DMS 273 treated with DMSO at 0.1 percent for 48 hours (cell line): Measurements from ENCODE around the gene SKP2.

Experiments used
- DNase-seq: peaks from one replicate; lab custom pipeline; 2025; lab: John Stamatoyannopoulos, UW

Gene SKP2

DNA sequence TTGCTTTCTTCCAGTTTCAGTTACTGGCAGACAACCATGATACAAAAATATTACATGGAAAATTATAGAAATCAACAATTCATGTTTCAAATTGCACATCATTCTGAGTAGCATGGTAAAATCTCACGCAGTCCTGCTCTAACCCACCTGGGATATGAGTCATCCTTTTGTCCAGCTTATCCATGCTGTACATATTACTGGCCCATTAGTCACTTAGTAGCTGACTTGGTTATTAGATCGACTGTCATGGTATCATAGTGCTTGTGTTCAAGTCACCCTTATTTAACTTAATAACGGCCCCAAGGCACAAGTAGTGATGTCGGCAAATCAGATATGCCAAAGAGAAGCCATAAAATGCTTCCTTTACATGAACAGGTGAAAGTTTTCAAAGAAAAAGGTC, 48.6 kb downstream of the SKP2 start:
- DNase-seq: no peak

DNA sequence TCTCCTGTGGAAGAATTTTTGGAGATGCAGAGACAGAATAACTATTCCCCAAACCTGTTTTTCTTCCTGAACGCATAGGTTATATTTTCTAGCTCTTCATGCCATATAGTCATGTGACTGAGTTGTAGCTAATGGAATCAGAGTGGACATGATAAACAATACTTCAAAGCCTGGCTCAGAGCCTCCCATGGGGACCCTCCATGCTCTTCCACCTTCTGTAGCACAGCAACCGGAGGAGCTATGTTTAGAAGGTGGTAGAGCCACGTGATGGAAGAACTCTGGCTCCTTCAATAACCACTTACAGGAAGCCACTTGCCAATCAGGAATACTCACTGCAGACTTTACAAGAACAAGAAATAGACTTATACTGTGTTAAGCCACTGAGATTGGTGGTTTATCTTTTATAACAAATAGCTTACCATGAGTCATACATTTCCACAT, 50.6 kb downstream of the SKP2 start:
- no peak for DNase-seq

DNA sequence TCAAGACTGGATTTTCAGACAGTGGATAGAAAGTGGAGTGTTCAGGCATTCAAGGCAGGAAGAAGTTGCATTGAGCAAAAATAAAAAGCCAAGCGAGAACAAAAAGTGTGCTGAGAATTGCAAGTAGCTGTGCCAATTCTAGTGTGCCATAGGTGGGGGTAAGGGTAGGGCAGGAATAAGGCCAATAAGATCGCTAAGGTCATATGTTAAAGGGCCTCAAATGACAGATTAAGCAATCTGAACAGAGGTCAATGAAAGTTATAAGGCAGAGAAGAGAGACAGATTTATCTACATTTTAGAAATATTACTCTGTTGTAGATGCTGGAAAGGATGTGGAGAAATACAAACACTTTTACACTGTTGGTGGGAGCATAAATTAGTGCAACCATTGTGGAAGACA, 53.4 kb downstream of the SKP2 start:
- no peak for DNase-seq

- no peak for DNase-seq
These were observed 55.0 kb downstream of the SKP2 start for GRCh38 chr5:36206913-36207312.

DNA sequence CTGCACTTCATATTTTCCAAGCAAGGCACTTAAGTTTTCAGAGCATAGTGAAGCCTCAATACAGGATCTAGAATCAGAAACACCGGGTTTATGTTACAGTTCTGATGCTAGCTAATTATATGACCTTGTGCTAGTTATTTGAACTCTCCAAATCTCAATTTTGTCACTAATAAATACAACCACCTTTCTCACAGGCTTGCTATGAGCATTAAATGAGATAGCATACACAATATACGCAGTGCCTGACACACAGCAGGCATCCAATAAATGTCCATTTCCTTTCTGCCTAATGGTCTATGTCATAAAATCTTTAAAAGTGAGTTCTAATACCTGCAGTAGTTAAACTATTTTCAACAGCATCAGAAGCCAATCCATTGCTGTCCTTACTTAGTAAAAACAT, 56.9 kb downstream of the SKP2 start:
- DNase-seq: no peak

DNA sequence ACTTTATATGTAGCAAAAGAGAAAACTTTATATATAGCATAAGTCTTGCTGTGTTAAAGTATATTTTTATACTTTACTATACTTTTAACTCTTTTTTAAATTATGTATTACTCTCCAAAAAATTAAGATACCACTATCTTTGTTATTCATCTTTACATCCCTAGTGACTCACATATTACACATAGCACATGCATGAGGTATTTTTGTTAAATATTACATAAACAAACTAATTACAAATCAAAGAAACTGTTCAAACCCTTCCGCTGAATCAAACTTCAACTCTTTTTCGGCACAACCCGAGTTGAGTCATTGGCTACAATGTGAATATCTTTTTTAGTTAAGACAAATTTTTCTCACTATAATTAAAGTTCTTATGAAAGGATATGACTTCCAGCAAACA, 57.8 kb downstream of the SKP2 start:
- DNase-seq: no peak

DNA sequence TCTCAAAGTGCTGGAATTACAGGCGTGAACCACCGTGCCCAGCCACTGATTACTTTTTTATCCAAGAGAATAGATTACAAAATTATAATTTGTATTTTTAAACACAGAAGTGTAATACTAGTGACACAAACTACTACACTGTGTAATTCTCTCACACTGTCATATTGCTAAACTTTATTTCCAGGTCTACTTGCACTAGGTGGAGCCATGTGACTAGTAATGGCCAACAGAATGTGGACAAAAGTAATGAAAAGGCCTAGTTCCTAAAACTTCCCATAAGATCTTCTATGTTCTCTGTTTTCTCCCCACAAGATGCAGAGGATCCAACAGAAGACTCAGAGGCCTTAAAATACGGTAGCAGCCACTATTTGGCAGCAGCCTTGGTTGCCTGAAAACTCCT, 62.5 kb downstream of the SKP2 start:
- DNase-seq: no peak

DNA sequence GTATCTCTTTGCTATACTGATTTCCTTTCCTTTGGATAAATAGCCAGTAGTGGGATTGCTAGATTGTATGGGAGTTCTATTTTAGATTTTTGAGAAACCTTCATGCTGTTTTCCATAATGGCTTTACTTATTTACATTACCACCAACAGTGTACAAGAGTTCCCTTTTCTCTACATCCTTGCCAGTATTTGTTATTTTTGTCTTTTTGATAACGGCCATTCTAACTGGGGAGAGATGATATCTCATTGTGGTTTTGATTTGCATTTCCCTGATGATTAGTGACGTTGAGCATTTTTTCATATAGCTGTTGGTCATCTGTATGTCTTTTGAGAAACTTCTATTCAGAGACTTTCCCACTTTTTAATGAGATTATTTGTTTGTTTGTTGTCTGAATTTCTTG, 64.0 kb downstream of the SKP2 start:
- DNase-seq: no peak

- no peak for DNase-seq
These were observed 65.7 kb downstream of the SKP2 start for GRCh38 chr5:36217567-36217966.

DNA sequence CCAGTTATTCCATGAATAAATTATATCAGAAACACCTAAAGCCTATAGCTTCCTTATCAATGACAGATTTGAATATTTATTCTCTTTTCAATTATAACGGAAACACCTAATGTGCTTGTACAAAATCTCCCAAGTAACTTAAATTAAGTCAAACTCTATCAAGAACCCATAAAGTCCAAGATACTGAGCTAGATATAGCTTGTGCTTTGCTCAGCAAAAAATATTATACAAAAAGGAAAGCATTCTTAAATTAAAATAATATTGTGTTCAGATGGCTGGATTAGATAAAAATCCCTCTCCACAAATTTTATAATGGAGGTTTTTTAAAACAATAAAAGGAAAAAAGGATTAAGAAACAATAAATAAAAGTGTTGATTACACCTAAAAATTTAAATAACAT, 66.1 kb downstream of the SKP2 start:
- no peak for DNase-seq

DNA sequence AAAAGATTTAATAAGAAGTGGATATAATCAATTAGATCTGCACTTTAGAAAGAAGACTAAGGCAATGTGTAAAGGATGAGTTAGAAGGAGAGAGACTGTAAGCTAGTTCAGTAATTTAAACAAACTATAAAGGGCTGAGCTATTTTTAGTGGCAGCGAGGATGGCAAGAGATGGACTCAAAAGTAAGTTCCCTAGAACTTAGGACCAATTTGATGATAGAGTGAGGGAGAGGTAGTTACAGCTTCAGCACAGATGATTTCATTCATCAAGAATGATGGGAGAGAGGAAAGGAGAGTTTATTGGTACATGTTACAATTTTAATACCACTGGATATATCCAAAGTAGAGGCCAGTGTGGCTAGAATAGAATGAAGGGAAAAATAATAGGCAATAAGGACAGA, 70.7 kb downstream of the SKP2 start:
- DNase-seq: no peak

GRCh38 chr5:36227046-36227445, 75.1 kb downstream of the SKP2 start:
- DNase-seq: no peak

GRCh38 chr5:36228505-36228904, 76.6 kb downstream of the SKP2 start:
- no peak for DNase-seq

- no peak for DNase-seq
These were observed 78.4 kb downstream of the SKP2 start for GRCh38 chr5:36230151-36230790.

- no peak for DNase-seq
These were observed 80.6 kb downstream of the SKP2 start for GRCh38 chr5:36232533-36232932.
